ENCODE results near the gene SCFD2. TPM values are rescaled to one million over a fixed set of nuclear protein-coding genes. Genes with fewer than 3 reads are reported as not detected.

The SCFD2 gene
- total and polyA plus RNA-seq, 2 of the 8 experiments (the other 6 are each of a cell fraction or from before 2014, with no cell fraction given), result 6.2 to 10.2 TPM

- TF ChIP-seq ATF2 (IDR thresholded peaks at IDR 0.05; ENCODE audit: low read length) (no peak), MAFK (IDR thresholded peaks at IDR 0.05; ENCODE audit: low read depth, low read length) (no peak), KDM4A (IDR thresholded peaks at IDR 0.05; ENCODE audit: low read depth, low read length, severe bottlenecking) (no peak), GTF2F1 (IDR thresholded peaks at IDR 0.05; ENCODE audit: borderline replicate concordance, low read depth, low read length) (no peak), CHD7 (IDR thresholded peaks at IDR 0.05; ENCODE audit: insufficient replicate concordance, low read length) (no peak), BACH1 (IDR thresholded peaks at IDR 0.05; ENCODE audit: low read length) (no peak), GABPA (IDR thresholded peaks at IDR 0.05; ENCODE audit: borderline replicate concordance, insufficient read depth, low read length) (no peak), POU5F1 (IDR thresholded peaks at IDR 0.05; ENCODE audit: low read depth, low read length) (no peak), JUN (IDR thresholded peaks at IDR 0.05; ENCODE audit: low read depth, low read length) (no peak)
These were observed 9.0 kb upstream of the SCFD2 start (continued) for GRCh38 chr4:53374777-53375258.

Data from H1 (cell line).